Effector memory CD4-positive, alpha-beta T cell (primary cell): Measurements from ENCODE around the gene TSC22D1.

ENCODE experiments used
- DNase-seq, 3 donors: peaks; one replicate each; pipeline ENCODE4 v3.0.0-alpha.2; 2020
- H3K27ac ChIP-seq: 2 replicates; pipeline ENCODE4 v1.7.0; 2013; ENCODE audit warnings: mild to moderate bottlenecking, low read length, moderate library complexity; ENCODE audit not compliant: insufficient read depth, poor library complexity, severe bottlenecking
- H3K27me3 ChIP-seq: replicated peaks from 2 replicates; pipeline ENCODE4 v1.7.0; 2013; ENCODE audit warnings: mild to moderate bottlenecking, low read length; ENCODE audit not compliant: insufficient read depth, control insufficient read depth, poor library complexity, severe bottlenecking
- H3K36me3 ChIP-seq: 2 replicates; pipeline ENCODE4 v1.7.0; 2013; ENCODE audit warnings: mild to moderate bottlenecking, low read length, moderate library complexity; ENCODE audit not compliant: control insufficient read depth, insufficient read depth
- H3K4me1 ChIP-seq: 2 replicates; pipeline ENCODE4 v1.7.0; 2013; ENCODE audit warnings: low read length, mild to moderate bottlenecking; ENCODE audit not compliant: control insufficient read depth, insufficient read depth, poor library complexity, severe bottlenecking
- H3K4me3 ChIP-seq: 2 replicates; pipeline ENCODE4 v1.7.0; 2013; ENCODE audit warnings: low read length, low read depth, mild to moderate bottlenecking; ENCODE audit not compliant: insufficient read depth, poor library complexity, severe bottlenecking
- H3K9me3 ChIP-seq: 2 replicates; pipeline ENCODE4 v1.7.0; 2013; ENCODE audit warnings: mild to moderate bottlenecking, low read length, moderate library complexity; ENCODE audit not compliant: control insufficient read depth

Gene TSC22D1

DNA sequence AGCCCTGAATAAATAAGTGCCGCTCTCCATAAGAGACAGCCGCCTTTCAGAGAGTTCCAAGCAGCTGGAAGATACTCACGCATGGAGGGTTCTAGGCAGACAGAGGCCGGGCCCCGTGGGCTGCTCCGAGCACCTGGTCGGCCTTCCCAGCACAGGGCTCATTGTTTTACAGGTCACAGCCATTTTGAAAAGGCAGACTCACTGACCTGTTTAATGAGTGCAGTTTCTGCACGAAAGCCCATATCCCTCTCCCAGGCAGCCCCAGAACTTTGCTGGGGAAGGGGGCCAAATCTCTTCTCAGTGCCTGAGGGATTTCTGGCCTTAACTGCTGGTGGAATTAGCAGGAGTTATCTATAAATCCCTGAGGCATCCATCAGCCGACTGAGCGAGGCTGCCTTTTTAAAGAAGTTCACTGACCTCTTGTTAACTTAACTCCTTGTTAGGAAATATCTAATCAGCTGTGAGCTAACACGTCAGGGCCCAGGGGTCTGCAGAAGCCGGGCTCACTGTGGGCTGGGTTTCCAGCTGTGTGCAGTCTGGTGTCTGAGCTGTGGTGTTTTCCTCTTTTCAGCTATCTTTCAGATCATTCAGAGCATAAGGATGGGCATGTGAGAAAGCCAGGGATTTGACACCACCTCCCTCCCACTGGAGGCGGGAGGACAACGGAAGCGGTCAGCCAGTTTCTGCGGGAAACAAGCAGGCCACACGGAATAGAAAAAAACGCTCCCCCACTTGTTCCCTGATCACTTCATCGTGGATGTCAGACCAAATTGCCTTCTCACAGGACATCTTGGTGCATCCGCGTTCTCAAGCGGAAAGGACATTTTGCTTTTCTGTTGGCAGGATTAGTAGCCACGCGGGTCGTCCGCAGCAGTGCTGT is 179.2 kb downstream of the TSC22D1 start:
- no peak for DNase-seq
- Histone ChIP-seq H3K9me3 (no peaks in the 10 kb centered on the region), H3K4me1 (no peaks in the 10 kb centered on the region), H3K27me3 (no peaks in the 10 kb centered on the region), H3K27ac (no peak overlapping the region), H3K36me3 (no peaks in the 10 kb centered on the region), H3K4me3 (no peak overlapping the region)

DNA sequence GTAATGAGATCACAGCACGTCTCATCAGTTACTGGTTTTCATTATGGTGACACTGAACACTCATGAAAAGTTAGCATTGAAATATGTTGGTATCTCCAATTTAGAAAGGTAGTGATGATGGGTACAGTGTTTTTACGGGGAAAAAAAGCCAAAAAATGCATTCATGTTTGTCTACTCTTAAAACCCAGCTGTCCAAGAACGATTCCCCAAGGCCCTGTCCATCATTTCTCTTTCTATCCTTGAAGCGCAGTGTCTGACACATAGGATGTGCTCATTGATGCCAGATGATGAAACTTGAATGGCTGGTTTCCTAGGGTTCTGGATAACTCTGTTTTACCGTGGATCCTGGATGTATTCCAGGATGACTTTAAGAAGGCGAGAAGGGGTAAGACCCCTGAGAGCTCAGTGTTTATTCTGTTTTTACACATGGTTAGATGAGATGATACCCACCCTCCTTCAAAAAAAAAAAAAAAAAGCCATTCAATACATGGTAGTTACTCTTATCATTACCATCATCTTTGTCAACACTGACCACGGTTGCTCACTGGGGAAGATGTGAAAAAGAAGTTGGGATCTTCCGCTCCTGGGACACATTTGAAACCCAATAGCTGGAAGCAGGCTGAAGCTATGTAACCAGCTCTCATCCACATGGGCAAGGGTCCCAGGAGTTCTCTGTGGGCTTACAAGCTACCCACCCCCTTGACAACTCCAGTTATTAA is 180.0 kb downstream of the TSC22D1 start:
- H3K27ac ChIP-seq, result no peak overlapping the region
- no peaks in the 10 kb centered on the region for H3K36me3 ChIP-seq
- H3K4me3 ChIP-seq, result no peak overlapping the region
- no peaks in the 10 kb centered on the region for H3K4me1 ChIP-seq
- no peaks in the 10 kb centered on the region for H3K27me3 ChIP-seq
- H3K9me3 ChIP-seq, result no peaks in the 10 kb centered on the region
- DNase-seq, result no peak

DNA sequence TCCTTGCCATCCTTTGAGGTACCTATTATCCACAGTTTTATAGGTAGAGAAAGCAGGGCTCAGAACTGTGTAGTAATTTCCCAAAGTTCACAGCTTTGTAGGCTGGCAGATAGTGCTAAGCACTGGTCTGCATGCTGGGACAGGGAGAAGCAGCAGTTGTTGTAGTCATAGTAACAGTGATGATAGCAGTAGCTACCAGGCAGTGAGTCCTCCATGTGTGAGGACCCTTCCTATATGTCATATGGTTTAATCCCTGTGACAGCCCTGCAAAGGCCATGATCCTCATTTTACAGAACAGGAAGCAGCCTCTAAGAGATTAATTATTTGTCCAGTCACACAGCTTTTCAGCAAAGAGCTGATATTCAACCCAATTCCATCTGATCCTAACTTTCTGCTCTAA is 181.5 kb downstream of the TSC22D1 start:
- Histone ChIP-seq H3K4me3 (no peak overlapping the region), H3K4me1 (no peaks in the 10 kb centered on the region), H3K27me3 (no peaks in the 10 kb centered on the region), H3K36me3 (no peaks in the 10 kb centered on the region), H3K27ac (no peak overlapping the region), H3K9me3 (no peaks in the 10 kb centered on the region)
- no peak for DNase-seq

DNA sequence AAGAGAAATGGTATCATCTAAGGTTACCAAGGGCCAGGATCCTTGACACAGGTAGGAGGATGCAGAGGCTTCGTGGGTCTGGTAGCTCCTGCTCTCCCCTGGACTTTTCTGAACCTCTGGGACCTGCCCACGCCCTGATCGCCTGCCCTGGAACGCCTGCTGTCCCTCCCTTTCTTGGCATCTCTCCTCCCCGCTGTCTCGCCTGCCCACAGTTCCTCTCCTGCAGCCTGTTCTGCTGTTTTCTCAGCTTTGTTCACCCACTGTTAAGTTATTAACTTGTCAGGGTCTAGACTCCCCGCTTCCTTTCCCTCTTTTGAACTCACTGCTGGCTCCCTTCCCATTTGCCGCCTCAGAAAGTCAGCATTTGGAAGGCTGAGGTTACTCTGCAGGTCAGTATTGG is 182.7 kb downstream of the TSC22D1 start:
- H3K9me3 ChIP-seq, result no peaks in the 10 kb centered on the region
- no peak overlapping the region for H3K27ac ChIP-seq
- no peaks in the 10 kb centered on the region for H3K36me3 ChIP-seq
- no peak for DNase-seq
- H3K4me3 ChIP-seq, result no peak overlapping the region
- H3K4me1 ChIP-seq, result no peaks in the 10 kb centered on the region
- H3K27me3 ChIP-seq, result no peaks in the 10 kb centered on the region

DNA sequence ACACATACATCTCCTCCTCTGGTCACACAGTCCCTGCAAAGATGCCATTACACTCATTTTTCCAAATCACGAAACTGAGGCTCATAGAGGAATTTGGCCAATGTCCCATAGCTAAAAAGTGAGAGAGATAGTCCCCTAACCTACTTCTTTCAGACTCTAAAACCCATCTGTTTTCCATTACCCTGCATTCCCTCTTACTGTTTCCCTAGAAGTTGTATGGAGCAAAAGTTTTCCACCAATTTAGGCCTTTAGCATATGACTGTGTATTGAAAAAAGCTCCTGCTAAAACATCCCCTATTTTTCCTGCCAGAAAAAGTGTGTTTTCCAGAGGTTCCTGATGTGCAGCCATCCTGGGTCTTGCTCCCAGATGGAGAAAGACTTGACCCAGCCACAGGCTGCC is 186.3 kb downstream of the TSC22D1 start:
- no peak for DNase-seq
- Histone ChIP-seq H3K27me3 (no peaks in the 10 kb centered on the region), H3K9me3 (no peaks in the 10 kb centered on the region), H3K4me3 (no peak overlapping the region), H3K27ac (no peak overlapping the region), H3K4me1 (no peaks in the 10 kb centered on the region), H3K36me3 (no peaks in the 10 kb centered on the region)

DNA sequence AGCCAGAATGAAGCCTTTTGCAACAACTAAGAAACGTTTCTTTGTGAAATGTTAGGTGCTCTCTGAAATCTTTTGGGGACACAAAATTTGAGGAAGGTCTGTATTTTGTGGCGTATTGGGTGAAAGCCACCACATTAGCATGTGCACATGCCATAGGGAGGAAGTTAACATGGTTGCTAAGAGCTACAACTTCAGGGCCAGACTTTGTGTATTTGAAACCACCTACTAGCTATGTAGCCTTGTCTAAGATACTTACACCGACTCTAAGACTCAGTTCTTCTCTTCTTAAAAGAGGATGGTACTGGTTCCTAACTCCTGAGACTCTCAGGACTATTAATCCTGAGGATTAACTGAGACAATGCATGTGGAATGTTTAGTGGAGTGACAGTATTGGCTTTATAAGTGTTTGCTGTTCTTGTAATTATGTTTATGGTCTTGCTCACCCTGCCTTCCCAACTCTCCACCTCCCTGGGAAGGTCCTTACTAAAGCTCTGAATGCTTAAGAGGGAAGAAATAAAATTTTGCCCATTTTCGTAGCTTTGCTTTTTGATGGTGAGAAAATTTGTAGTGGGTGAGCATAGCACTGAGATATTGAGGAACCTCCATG is 187.0 kb downstream of the TSC22D1 start:
- DNase-seq, result no peak
- Histone ChIP-seq H3K27ac (no peak overlapping the region), H3K36me3 (no peaks in the 10 kb centered on the region), H3K4me3 (no peak overlapping the region), H3K9me3 (no peaks in the 10 kb centered on the region), H3K27me3 (no peaks in the 10 kb centered on the region), H3K4me1 (no peaks in the 10 kb centered on the region)

DNA sequence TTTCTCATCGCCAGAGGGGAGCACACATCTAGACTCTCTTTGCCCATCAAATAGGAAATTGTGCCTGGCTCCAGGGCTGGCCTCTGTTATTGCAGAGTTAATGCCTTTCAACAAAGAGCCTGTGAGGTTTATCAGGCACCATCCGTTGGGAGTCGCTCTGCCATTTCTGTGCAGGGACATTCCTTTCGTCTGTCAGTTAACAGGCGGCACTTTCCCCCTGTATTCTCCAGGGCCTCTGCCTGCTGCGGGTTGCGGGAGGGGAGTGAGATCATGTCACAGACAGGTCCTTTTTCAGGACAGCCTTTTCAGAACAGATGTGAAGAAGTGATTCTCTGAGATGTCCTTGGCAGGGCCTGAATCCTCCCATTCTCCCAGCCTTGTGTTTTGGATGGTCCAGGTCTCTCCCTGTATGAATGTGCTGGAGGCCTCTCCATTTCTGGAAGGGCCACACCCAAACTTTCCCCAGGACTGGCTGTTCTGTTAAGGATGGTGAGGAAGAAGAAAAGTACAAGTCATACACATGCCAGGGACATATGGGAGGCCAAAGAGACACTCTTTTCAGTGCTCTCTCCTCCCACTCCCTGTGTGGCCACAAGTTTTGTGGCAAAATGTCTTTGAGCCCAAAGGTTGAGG is 187.6 kb downstream of the TSC22D1 start:
- Histone ChIP-seq H3K27me3 (no peaks in the 10 kb centered on the region), H3K27ac (no peak overlapping the region), H3K36me3 (no peaks in the 10 kb centered on the region), H3K4me3 (no peak overlapping the region), H3K9me3 (no peaks in the 10 kb centered on the region), H3K4me1 (no peaks in the 10 kb centered on the region)
- DNase-seq, result no peak

DNA sequence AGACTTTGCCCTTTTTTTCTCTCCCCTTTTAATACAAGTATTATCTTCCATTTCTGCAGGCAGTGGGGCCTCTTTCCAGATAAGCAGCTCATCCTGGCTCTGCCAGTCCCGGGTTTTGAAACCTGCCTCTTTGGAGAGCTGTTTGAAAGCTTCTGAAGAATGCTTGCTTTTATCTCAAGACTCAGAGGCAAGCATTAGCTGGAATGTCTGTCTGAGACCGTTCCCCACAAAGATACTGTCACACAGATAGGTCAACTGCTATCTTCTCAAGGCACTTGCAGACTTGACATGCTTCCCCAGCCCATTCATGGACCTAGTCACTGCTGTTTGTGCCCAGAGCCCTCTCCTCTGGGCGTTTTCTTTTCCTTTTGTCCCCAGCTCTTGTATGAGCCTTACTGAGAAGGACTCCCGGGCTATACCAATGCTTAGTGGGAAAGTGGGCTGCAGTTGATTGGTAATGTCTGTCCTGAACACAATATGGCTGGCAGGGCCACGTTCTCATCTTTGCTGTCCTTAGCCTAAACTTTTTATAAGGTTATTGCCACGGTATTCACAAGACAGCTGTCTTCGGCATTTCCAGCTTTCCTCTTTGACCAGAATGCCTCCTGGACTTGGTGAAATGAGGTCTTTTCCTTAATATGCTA is 189.1 kb downstream of the TSC22D1 start:
- no peaks in the 10 kb centered on the region for H3K36me3 ChIP-seq
- H3K4me3 ChIP-seq, result no peak overlapping the region
- no peaks in the 10 kb centered on the region for H3K27me3 ChIP-seq
- no peaks in the 10 kb centered on the region for H3K4me1 ChIP-seq
- no peak for DNase-seq
- no peaks in the 10 kb centered on the region for H3K9me3 ChIP-seq
- no peak overlapping the region for H3K27ac ChIP-seq

DNA sequence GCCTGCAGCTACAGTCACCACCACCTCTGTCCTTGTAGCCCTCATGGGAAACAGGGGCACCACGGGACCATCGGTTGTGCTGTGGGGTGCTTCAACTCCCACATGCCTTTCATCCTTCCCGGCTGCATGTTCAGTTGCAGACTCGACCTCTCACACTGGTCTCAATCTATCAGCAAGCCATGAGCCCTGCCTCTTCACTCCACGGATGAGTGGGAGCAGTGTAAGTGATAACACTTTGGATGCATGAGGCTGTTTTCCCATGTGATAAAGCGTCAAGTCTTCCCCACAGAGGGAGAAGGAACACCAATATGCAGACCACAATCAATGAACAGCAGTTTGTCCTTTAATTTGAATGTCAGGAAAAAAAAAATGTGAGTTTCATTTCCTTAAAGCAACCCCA is 190.3 kb downstream of the TSC22D1 start:
- H3K27ac ChIP-seq, result no peak overlapping the region
- H3K9me3 ChIP-seq, result no peaks in the 10 kb centered on the region
- no peak for DNase-seq
- H3K27me3 ChIP-seq, result no peaks in the 10 kb centered on the region
- H3K4me3 ChIP-seq, result no peak overlapping the region
- H3K4me1 ChIP-seq, result no peaks in the 10 kb centered on the region
- no peaks in the 10 kb centered on the region for H3K36me3 ChIP-seq
